ENCODE results near the gene PHF5A. TPM values are rescaled to one million over a fixed set of nuclear protein-coding genes. Genes with fewer than 3 reads are reported as not detected.
A peak's percentile ranks its signal among the peaks of the same experiment; 100 is the strongest.

The PHF5A gene
- total RNA-seq, 1 donor from 2014 or later = 32.9 TPM

DNA sequence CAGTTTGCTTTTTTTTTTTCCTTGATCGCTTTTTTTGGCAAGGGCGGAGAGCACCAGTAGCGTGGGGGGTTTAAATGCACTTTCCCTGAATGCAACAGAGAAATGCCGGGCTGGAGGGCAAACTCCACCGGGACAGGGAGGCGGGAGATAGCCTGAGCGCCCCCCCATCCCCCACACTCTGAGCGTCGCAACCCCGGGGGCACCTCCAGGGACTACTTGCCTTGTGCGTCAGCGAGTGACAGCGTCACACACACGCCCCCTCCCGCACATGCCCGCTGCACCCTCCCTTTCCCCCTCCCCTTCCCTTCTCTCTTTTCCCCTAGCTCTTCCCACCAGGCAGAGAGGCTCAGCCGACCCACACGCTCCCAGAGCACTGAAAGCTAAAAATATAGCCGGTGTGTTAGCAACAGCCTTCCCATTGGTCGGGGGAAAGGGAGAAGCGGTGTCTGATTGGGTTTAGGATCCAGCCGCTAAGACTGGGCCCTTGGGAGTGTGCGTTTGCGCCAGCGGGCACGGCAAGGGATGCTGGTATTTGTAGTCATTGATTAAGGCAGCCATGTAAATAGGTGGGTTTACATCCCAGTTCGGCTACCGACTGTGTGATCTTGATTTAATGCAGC, 20.2 kb downstream of the PHF5A start:
- Histone ChIP-seq H3K27me3 (no peaks in the 10 kb centered on the region), H3K4me3 (peak overlapping the region; percentile 93), H3K36me3 (no peaks in the 10 kb centered on the region), H3K27ac (peak overlapping the region; percentile 99), H3K9me3 (no peaks in the 10 kb centered on the region), H3K4me1 (peaks cover 5% of the 10 kb centered on the region)
- intact Hi-C loops (cut with DNase I) = no loop called here
- peak; percentile 96 for DNase-seq
- ATAC-seq = peak; percentile 85
- TF ChIP-seq, protein P1, sequence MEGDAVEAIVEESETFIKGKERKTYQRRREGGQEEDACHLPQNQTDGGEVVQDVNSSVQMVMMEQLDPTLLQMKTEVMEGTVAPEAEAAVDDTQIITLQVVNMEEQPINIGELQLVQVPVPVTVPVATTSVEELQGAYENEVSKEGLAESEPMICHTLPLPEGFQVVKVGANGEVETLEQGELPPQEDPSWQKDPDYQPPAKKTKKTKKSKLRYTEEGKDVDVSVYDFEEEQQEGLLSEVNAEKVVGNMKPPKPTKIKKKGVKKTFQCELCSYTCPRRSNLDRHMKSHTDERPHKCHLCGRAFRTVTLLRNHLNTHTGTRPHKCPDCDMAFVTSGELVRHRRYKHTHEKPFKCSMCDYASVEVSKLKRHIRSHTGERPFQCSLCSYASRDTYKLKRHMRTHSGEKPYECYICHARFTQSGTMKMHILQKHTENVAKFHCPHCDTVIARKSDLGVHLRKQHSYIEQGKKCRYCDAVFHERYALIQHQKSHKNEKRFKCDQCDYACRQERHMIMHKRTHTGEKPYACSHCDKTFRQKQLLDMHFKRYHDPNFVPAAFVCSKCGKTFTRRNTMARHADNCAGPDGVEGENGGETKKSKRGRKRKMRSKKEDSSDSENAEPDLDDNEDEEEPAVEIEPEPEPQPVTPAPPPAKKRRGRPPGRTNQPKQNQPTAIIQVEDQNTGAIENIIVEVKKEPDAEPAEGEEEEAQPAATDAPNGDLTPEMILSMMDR (IDR thresholded peaks at IDR 0.05) = no peak

DNA sequence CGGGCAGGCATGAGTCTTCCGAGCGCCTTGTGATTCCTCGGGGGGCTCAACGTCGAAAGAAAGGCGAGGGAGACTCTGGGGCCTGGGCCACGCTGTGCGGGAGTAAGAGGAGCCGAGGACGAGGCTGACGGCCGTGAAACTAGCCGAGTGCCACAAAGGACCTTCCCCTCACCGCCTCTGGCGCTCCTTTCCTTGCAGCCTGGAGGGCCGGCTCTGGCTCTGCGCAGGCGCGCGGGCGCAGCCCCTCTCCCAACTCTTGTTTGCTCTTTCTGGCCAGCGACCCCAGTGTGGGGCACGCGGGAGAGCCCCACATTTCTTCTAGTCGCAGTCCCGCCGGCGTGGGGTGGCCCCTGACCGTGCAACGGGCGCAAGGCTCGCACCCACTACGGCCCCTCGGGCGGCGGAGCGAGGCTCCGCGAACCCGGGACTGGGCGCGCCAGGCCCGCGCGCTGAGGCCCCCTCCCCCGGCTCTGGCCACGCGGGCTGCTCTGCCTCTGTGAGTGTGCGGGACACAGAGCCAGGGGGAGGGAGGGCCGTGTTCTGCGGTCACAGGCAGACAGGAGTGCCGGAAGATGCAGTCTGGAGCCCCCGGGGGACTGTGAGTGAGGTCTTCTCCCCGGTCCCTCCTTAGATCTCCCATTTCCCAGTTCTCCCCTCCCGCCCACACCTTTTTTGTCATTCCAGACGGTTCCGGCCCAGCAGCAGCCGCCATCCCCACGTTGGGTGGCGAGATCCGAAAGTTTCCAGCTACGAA, 20.9 kb downstream of the PHF5A start:
- Histone ChIP-seq H3K4me1 (peaks cover 7% of the 10 kb centered on the region), H3K9me3 (no peaks in the 10 kb centered on the region), H3K4me3 (peak overlapping the region; percentile 93), H3K27me3 (no peaks in the 10 kb centered on the region), H3K36me3 (no peaks in the 10 kb centered on the region), H3K27ac (peak overlapping the region; percentile 99)
- TF ChIP-seq, protein P1 (IDR thresholded peaks at IDR 0.05) = no peak
- ATAC-seq (peak; percentile 40), DNase-seq (peak; percentile 87)
- intact Hi-C loops (cut with DNase I) = no loop called here

DNA sequence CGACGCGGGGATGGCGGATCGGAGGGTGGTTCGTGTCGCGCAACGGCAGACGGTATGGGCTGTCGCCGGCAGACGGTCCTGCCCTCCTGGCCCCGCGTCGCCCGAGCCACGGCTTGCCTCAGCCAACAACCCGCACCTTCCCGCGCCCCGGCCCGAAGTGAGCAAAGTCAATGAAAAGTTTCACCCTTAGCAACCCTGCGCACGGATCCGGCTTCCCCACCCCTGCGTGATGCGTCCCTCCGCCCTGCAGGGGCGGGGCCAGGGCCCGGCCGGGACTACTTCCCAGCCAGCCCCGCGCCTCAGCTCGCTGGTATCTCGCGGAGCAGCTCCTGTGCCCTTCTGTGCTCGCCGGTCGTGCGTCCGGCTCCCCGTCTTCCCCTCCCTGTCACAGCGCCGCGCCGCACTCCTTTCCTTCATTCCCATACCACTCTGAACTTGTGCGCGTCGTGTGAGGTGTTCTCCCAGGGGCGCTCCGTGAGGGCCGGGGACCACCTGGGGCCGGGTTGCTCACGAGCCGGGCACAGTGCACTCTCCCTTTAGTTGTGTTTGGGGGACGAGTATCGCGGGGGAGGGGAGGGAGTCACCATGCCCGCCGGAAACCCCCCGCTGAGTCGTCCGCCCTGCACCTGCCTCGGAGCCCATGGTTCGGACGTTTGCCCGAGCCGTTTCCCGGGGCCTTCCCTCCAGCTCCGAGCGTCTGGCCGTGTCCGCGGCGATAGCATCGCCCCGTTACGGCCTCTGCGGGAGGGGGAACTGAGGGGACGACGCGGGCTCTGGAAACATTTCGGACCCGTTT, 21.7 kb downstream of the PHF5A start, which contains the start of gene TOB2:
TOB2 (minus strand) TSS at position 163 of the 796 bp plus-strand sequence. CDS start 9,456 bp downstream, outside the sequence.
- H3K36me3 ChIP-seq = peaks cover under 1% of the 10 kb centered on the region
- H3K27me3 ChIP-seq = no peaks in the 10 kb centered on the region
- DNase-seq = peak; percentile 97
- peak within 1 kb of the TSS; percentile 99 for H3K27ac ChIP-seq
- peak within 1 kb of the TSS; percentile 93 for H3K4me3 ChIP-seq
- H3K9me3 ChIP-seq = no peaks in the 10 kb centered on the region
- TF ChIP-seq, protein P1 (IDR thresholded peaks at IDR 0.05) = no peak
- intact Hi-C loops (cut with DNase I) = no loop called here
- H3K4me1 ChIP-seq = peaks cover 7% of the 10 kb centered on the region
- peak; percentile 85 for ATAC-seq

DNA sequence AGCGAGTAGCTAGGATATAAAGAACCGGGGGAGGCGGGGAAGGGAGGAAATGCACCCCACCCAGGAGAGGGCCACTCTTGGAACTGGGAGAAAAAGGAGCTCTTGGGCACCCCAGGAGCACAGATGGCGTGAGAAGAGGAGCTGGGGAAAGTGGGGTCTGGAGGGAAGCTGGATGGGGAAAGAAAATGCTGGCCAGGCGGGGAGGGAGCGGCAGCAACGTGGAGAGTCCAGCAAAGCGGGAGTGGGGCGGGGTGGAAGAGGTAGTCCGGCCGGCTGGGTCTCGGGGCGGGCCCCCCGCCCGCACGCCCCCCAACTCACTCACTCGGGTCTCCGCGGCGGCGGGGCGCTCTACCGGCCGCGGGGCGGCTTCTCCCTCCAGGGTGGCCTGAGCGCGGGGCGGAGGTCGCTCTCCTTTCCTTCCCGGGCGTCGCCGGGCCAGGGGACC, 22.4 kb downstream of the PHF5A start:
- DNase-seq = peak; percentile 77

More for the DNA sequence above, 22.4 kb downstream of the PHF5A start:
- TF ChIP-seq, protein P1 (IDR thresholded peaks at IDR 0.05) = no peak
- intact Hi-C loops (cut with DNase I) = no loop called here
- H3K4me1 ChIP-seq = peaks cover 7% of the 10 kb centered on the region
- peak overlapping the region; percentile 99 for H3K27ac ChIP-seq
- no peaks in the 10 kb centered on the region for H3K9me3 ChIP-seq
- no peak for ATAC-seq
- H3K4me3 ChIP-seq = peak overlapping the region; percentile 93
- H3K27me3 ChIP-seq = no peaks in the 10 kb centered on the region
- H3K36me3 ChIP-seq = peaks cover 8% of the 10 kb centered on the region
